Liver (tissue), 9 donors: Measurements from ENCODE around the gene ATP2A1. TPM values are rescaled to one million over a fixed set of nuclear protein-coding genes. Genes with fewer than 3 reads are reported as not detected.

Source experiments
- DNase-seq: peaks from one replicate; pipeline ENCODE4 v3.0.0-alpha.2; 2017; ENCODE audit warnings: low spot score
- H3K27ac ChIP-seq, 2 donors: one replicate each; pipeline ENCODE4 v1.7.0; 2013; ENCODE audit warnings: inconsistent platforms in 2 of 2, low read length in 2 of 2, control low read depth in 1 of 2, low read depth in 1 of 2, mild to moderate bottlenecking in 1 of 2
- H3K27me3 ChIP-seq, 4 donors: one replicate each; pipeline versions ENCODE4 v1.6.1 to v1.7.0; 2013; ENCODE audit warnings: low read length in 3 of 4, inconsistent platforms in 1 of 4, mild to moderate bottlenecking in 1 of 4, moderate library complexity in 1 of 4; ENCODE audit not compliant: control insufficient read depth in 4 of 4, insufficient read depth in 4 of 4
- H3K36me3 ChIP-seq, 4 donors: one replicate each; pipeline versions ENCODE4 v1.6.1 to v1.7.0; 2013; ENCODE audit warnings: low read length in 3 of 4, mild to moderate bottlenecking in 3 of 4, low read depth in 1 of 4, moderate library complexity in 1 of 4; ENCODE audit not compliant: control insufficient read depth in 4 of 4, insufficient read depth in 3 of 4
- H3K4me1 ChIP-seq, 4 donors: one replicate each; pipeline versions ENCODE4 v1.6.1 to v1.7.0; 2013; ENCODE audit warnings: low read length in 3 of 4, mild to moderate bottlenecking in 3 of 4, moderate library complexity in 1 of 4; ENCODE audit not compliant: control insufficient read depth in 4 of 4, insufficient read depth in 4 of 4
- H3K4me3 ChIP-seq, 3 donors: one replicate each; pipeline versions ENCODE4 v1.6.1 to v1.7.0; 2013; ENCODE audit warnings: low read length in 3 of 3, control low read depth in 1 of 3, low read depth in 1 of 3, mild to moderate bottlenecking in 1 of 3
- H3K9ac ChIP-seq, 2 donors: one replicate each; pipeline ENCODE4 v1.7.0; 2013; ENCODE audit warnings: low read length in 2 of 2, mild to moderate bottlenecking in 2 of 2, moderate library complexity in 2 of 2, control low read depth in 1 of 2, low read depth in 1 of 2
- H3K9me3 ChIP-seq, 4 donors: one replicate each; pipeline versions ENCODE4 v1.6.1 to v1.7.0; 2013; ENCODE audit warnings: low read length in 3 of 4; ENCODE audit not compliant: control insufficient read depth in 4 of 4
- CTCF ChIP-seq: fragments of 150-350 bp; IDR thresholded peaks from 2 replicates; pipeline ENCODE4 v1.5.1; 2017; ENCODE audit warnings: improper control_type of control experiment, low read depth, low read length; ENCODE audit not compliant: missing input control
- EGR1 ChIP-seq, 2 donors: IDR thresholded peaks; 2 replicates each; pipeline ENCODE4 v1.6.1; 2016 to 2018; ENCODE audit warnings: antibody characterized with exemption in 2 of 2, low read depth in 2 of 2
- FOXA1 ChIP-seq: IDR thresholded peaks from 2 replicates; pipeline ENCODE4 v1.6.1; 2016; ENCODE audit warnings: antibody characterized with exemption
- FOXA2 ChIP-seq: IDR thresholded peaks from 2 replicates; pipeline ENCODE4 v1.6.1; 2016; ENCODE audit warnings: antibody characterized with exemption
- GABPA ChIP-seq, 2 donors: IDR thresholded peaks in 1 of 2; conservative IDR thresholded peaks in 1 of 2; 2 replicates each; pipeline ENCODE4 v1.6.1; 2016; ENCODE audit warnings: antibody characterized with exemption in 2 of 2, mild to moderate bottlenecking in 1 of 2, moderate library complexity in 1 of 2
- HNF4A ChIP-seq, 2 donors: conservative IDR thresholded peaks; 2 replicates each; pipeline ENCODE4 v1.6.1; 2016; ENCODE audit warnings: antibody characterized with exemption in 2 of 2, mild to moderate bottlenecking in 2 of 2
- HNF4G ChIP-seq: IDR thresholded peaks from 2 replicates; pipeline ENCODE4 v1.6.1; 2016; ENCODE audit warnings: antibody characterized with exemption
- JUND ChIP-seq, 2 donors: IDR thresholded peaks; 2 replicates each; pipeline ENCODE4 v1.6.1; 2016; ENCODE audit warnings: antibody characterized with exemption in 2 of 2
- NR2F2 ChIP-seq: IDR thresholded peaks from 2 replicates; pipeline ENCODE4 v1.6.1; 2016; ENCODE audit warnings: antibody characterized with exemption
- RAD21 ChIP-seq, 2 donors: IDR thresholded peaks; 2 replicates each; pipeline ENCODE4 v1.6.1; 2016; ENCODE audit warnings: antibody characterized with exemption in 2 of 2, mild to moderate bottlenecking in 2 of 2
- REST ChIP-seq: IDR thresholded peaks from 2 replicates; pipeline ENCODE4 v1.6.1; 2016; ENCODE audit warnings: antibody characterized with exemption, mild to moderate bottlenecking
- TAF1 ChIP-seq: conservative IDR thresholded peaks from 2 replicates; pipeline ENCODE4 v1.6.1; 2016; ENCODE audit warnings: antibody characterized with exemption, mild to moderate bottlenecking
- YY1 ChIP-seq: IDR thresholded peaks from 2 replicates; pipeline ENCODE4 v1.6.1; 2016; ENCODE audit warnings: antibody characterized with exemption, mild to moderate bottlenecking
- ZBTB33 ChIP-seq: IDR thresholded peaks from 2 replicates; pipeline ENCODE4 v1.6.1; 2016; ENCODE audit warnings: antibody characterized with exemption
- WGBS: extraction: QIAGEN DNeasy Blood & Tissue Kit; methylation state at CpG from one replicate; pipeline ENCODE4 v1.1.7; 2013; 5-methylcytosine and 5-hydroxymethylcytosine counted together
- polyA plus RNA-seq, 2 donors: library from polyadenylated mRNA; stranded (reverse) in 1 of 2; unstranded in 1 of 2; fragments of 200-250 nt in 1 of 2; fragments of >200 nt in 1 of 2; fragmentation: Nextera tagmentation in 1 of 2; extraction: Ambion mirVana in 1 of 2; gene quantifications; one replicate each; pipeline versions ENCODE4 v1.2.1 to v1.2.3, GENCODE V29; 2013 to 2015
- total RNA-seq, 2 donors: library from RNA; depleted of rRNA; stranded (reverse); fragments of >200 nt; gene quantifications; one replicate each; pipeline ENCODE4 v1.2.3, GENCODE V29; 2014
- TF ChIP-seq, protein P1 (sequence below): IDR thresholded peaks from 2 replicates; pipeline ENCODE4 v1.6.1; 2016; ENCODE audit warnings: antibody characterized with exemption
- TF ChIP-seq, protein P2 (sequence below): IDR thresholded peaks from 2 replicates; pipeline ENCODE4 v1.6.1; 2016; ENCODE audit warnings: antibody characterized with exemption
- donor health status: healthy.
- donor health status: healthy.
- donor health status: healthy.
- donor health status: healthy.
- donor health status: healthy.

Gene ATP2A1
- total and polyA plus RNA-seq, 4 donors = 0.07 to 0.23 (median 0.13) TPM

GRCh38 chr16:28876019-28876659 lies 2.1 kb upstream of the ATP2A1 start:
- no peak overlapping the region for H3K27ac ChIP-seq
- peaks cover 2 to 12% (median 11%) of the 10 kb centered on the region in 4 donors for H3K4me1 ChIP-seq
- 87% methylated on average over 17 of the region's 17 CpGs for WGBS
- TF ChIP-seq RAD21 (IDR thresholded peaks at IDR 0.05) = no peak
- TF ChIP-seq REST = no peak
- no peak for TF ChIP-seq NR2F2
- TF ChIP-seq EGR1 (IDR thresholded peaks at IDR 0.05; ENCODE audit: low read depth in 2 of 2) = no peak
- no peak for TF ChIP-seq JUND (IDR thresholded peaks at IDR 0.05)
- TF ChIP-seq ZBTB33 = no peak
- no peak for TF ChIP-seq HNF4G
- TF ChIP-seq YY1 = no peak
- H3K9me3 ChIP-seq = no peaks in the 10 kb centered on the region
- H3K4me3 ChIP-seq = no peak overlapping the region
- no peaks in the 10 kb centered on the region for H3K27me3 ChIP-seq
- DNase-seq = no peak
- no peak overlapping the region for H3K9ac ChIP-seq
- peaks cover 5 to 19% (median 7%) of the 10 kb centered on the region in 4 donors for H3K36me3 ChIP-seq

GRCh38 chr16:28876973-28877654 lies 1.2 kb upstream of the ATP2A1 start:
- H3K36me3 ChIP-seq = peaks cover 0 to 9% (median 4%) of the 10 kb centered on the region in 4 donors
- no peak overlapping the region for H3K9ac ChIP-seq
- no peak for TF ChIP-seq YY1
- TF ChIP-seq, protein P1, sequence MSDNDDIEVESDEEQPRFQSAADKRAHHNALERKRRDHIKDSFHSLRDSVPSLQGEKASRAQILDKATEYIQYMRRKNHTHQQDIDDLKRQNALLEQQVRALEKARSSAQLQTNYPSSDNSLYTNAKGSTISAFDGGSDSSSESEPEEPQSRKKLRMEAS = no peak
- no peak for TF ChIP-seq HNF4G
- TF ChIP-seq REST = no peak
- TF ChIP-seq FOXA1 = no peak
- TF ChIP-seq TAF1 = no peak
- no peak for TF ChIP-seq CTCF
- no peak for TF ChIP-seq JUND (IDR thresholded peaks at IDR 0.05)
- no peak for TF ChIP-seq GABPA (IDR thresholded peaks at IDR 0.05 in 1 of 2, conservative IDR thresholded peaks at IDR 0.05 in 1 of 2)
- no peak for TF ChIP-seq RAD21 (IDR thresholded peaks at IDR 0.05)
- TF ChIP-seq, protein P2, sequence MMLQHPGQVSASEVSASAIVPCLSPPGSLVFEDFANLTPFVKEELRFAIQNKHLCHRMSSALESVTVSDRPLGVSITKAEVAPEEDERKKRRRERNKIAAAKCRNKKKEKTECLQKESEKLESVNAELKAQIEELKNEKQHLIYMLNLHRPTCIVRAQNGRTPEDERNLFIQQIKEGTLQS = no peak
- no peak for TF ChIP-seq ZBTB33
- TF ChIP-seq FOXA2 = no peak
- TF ChIP-seq HNF4A (conservative IDR thresholded peaks at IDR 0.05) = no peak
- H3K27ac ChIP-seq = no peak overlapping the region
- H3K9me3 ChIP-seq = no peaks in the 10 kb centered on the region
- no peaks in the 10 kb centered on the region for H3K27me3 ChIP-seq
- no peak overlapping the region for H3K4me3 ChIP-seq
- 62% methylated on average over 12 of the region's 12 CpGs for WGBS
- DNase-seq = no peak
- H3K4me1 ChIP-seq = peaks cover 2 to 12% (median 11%) of the 10 kb centered on the region in 4 donors
